B cell (primary cell): ENCODE results near the gene KRTAP10-12. TPM values are rescaled to one million over a fixed set of nuclear protein-coding genes. Genes with fewer than 3 reads are reported as not detected.

Experiments
- ATAC-seq: fragments of 200-7000 bp; cut with Tn5 transposase; one replicate; pipeline ENCODE4 v1.10.0; 2021; ENCODE audit warnings: low read depth, mild to moderate bottlenecking, moderate number of reproducible peaks, moderate library complexity
- CTCF ChIA-PET: fragments of 350-600 bp; sonication (Branson Sonifier 250); formaldehyde crosslinking; loops from one replicate; lab custom pipeline; 2021; ENCODE audit warnings: antibody characterized with exemption, inconsistent platforms; lab: Charles Lee
- POLR2A ChIA-PET: fragments of 350-600 bp; sonication (Branson Sonifier 250); formaldehyde crosslinking; loops from one replicate; lab custom pipeline; 2021; ENCODE audit warnings: antibody characterized with exemption; lab: Charles Lee
- DNase-seq: peaks from one replicate; pipeline ENCODE4 v3.0.0; 2013
- H2AFZ ChIP-seq: 2 replicates; pipeline ENCODE4 v1.6.1; 2012; ENCODE audit warnings: mild to moderate bottlenecking, low read depth, low read length; ENCODE audit not compliant: insufficient read depth, poor library complexity, severe bottlenecking
- H3K27ac ChIP-seq, 2 donors: 1 replicate in 1 of 2; 2 replicates in 1 of 2; pipeline ENCODE4 v1.5.1; 2012 to 2013; ENCODE audit warnings: low read length in 2 of 2, mild to moderate bottlenecking in 2 of 2, moderate library complexity in 1 of 2
- H3K27me3 ChIP-seq, 4 experiments: fragments of 200-600 bp in 1 of 4; sonication (generic) in 1 of 4; replicated peaks in 1 of 4; 1 replicate in 2 of 4; 2 replicates in 2 of 4; pipeline versions ENCODE4 v1.6.1 to v1.7.0; 2013 to 2016; ENCODE audit warnings: low read length in 3 of 4, mild to moderate bottlenecking in 2 of 4, mixed read lengths in 1 of 4, moderate library complexity in 1 of 4; ENCODE audit not compliant: insufficient read depth in 4 of 4, control insufficient read depth in 3 of 4; ENCODE audit errors: control extremely low read depth in 1 of 4
- H3K36me3 ChIP-seq, 2 experiments: replicated peaks in 1 of 2; 1 replicate in 1 of 2; 2 replicates in 1 of 2; pipeline versions ENCODE4 v1.6.1 to v1.7.1; 2013; ENCODE audit warnings: low read length in 1 of 2; ENCODE audit not compliant: insufficient read depth in 2 of 2, control insufficient read depth in 1 of 2; ENCODE audit errors: control extremely low read depth in 1 of 2, extremely low read depth in 1 of 2
- H3K4me1 ChIP-seq, 2 donors: fragments of 200-600 bp in 1 of 2; sonication (generic) in 1 of 2; 1 replicate in 1 of 2; 2 replicates in 1 of 2; pipeline versions ENCODE4 v1.5.1 to v1.6.1; 2013 to 2017; ENCODE audit warnings: low read length in 2 of 2; ENCODE audit not compliant: control insufficient read depth in 2 of 2, insufficient read depth in 2 of 2
- H3K4me2 ChIP-seq: replicated peaks from 2 replicates; pipeline ENCODE3; 2012; ENCODE audit warnings: mild to moderate bottlenecking, low read depth, low read length; ENCODE audit not compliant: poor library complexity, severe bottlenecking
- H3K4me3 ChIP-seq, 5 experiments: fragments of 200-600 bp in 1 of 5; sonication (generic) in 1 of 5; 1 replicate in 3 of 5; 2 replicates in 2 of 5; pipeline versions ENCODE4 v1.5.1 to v1.7.0; 2011 to 2016; ENCODE audit warnings: low read length in 4 of 5, mild to moderate bottlenecking in 4 of 5, low read depth in 2 of 5, control low read depth in 1 of 5, moderate library complexity in 1 of 5; ENCODE audit not compliant: insufficient read depth in 1 of 5; ENCODE audit errors: control extremely low read depth in 1 of 5, extremely low read depth in 1 of 5
- H3K79me2 ChIP-seq: fragments of 200-600 bp; sonication (generic); one replicate; pipeline ENCODE4 v1.6.0; 2016; ENCODE audit warnings: low read length; ENCODE audit not compliant: control insufficient read depth, insufficient read depth
- H3K9ac ChIP-seq: fragments of 200-600 bp; sonication (generic); 2 replicates; pipeline ENCODE4 v1.6.1; 2017; ENCODE audit warnings: mild to moderate bottlenecking, low read length, moderate library complexity
- H3K9me3 ChIP-seq, 3 donors: one replicate each; pipeline versions ENCODE4 v1.6.1 to v1.7.1; 2013; ENCODE audit warnings: low read length in 2 of 3; ENCODE audit not compliant: control insufficient read depth in 2 of 3, insufficient read depth in 1 of 3; ENCODE audit errors: control extremely low read depth in 1 of 3
- H4K20me1 ChIP-seq: 2 replicates; pipeline ENCODE4 v1.6.0; 2012; ENCODE audit warnings: mild to moderate bottlenecking, low read length; ENCODE audit not compliant: insufficient read depth, control insufficient read depth, poor library complexity, severe bottlenecking
- H3K27ac Mint-ChIP-seq: one replicate; pipeline ENCODE4 v1.8.0; 2021; ENCODE audit warnings: mixed read lengths
- H3K27me3 Mint-ChIP-seq: one replicate; pipeline ENCODE4 v1.8.0; 2021; ENCODE audit warnings: mixed read lengths
- H3K4me1 Mint-ChIP-seq: one replicate; pipeline ENCODE4 v1.8.0; 2021; ENCODE audit warnings: mixed read lengths
- H3K4me3 Mint-ChIP-seq: one replicate; pipeline ENCODE4 v1.8.0; 2021; ENCODE audit warnings: mixed read lengths
- H3K9me3 Mint-ChIP-seq: one replicate; pipeline ENCODE4 v1.8.0; 2022; ENCODE audit warnings: mixed read lengths; ENCODE audit not compliant: insufficient read depth
- CTCF ChIP-seq: fragments of 200-600 bp; IDR thresholded peaks from one replicate; pipeline ENCODE4 v1.8.0; 2022; ENCODE audit warnings: antibody characterized with exemption, mild to moderate bottlenecking
- EZH2 ChIP-seq: IDR thresholded peaks from 2 replicates; pipeline ENCODE4 v1.6.1; 2012; ENCODE audit warnings: borderline replicate concordance, low read depth, mild to moderate bottlenecking, moderate library complexity, low read length; ENCODE audit not compliant: insufficient read depth, poor library complexity, severe bottlenecking
- WGBS: methylation state at CpG from one replicate; pipeline ENCODE4 v1.1.5; 2013; ENCODE audit warnings: missing lambda C conversion rate; ENCODE audit not compliant: insufficient coverage; 5-methylcytosine and 5-hydroxymethylcytosine counted together
- intact Hi-C: fragments of 100-400 bp; cut with micrococcal nuclease; formaldehyde crosslinking; loops from one replicate; pipeline ENCODE4 v1.10.0; 2022
- polyA plus RNA-seq: library from polyadenylated mRNA; depleted of rRNA; stranded (reverse); fragments of >200 nt; gene quantifications from 2 replicates; pipeline ENCODE4 v1.2.3, GENCODE V29; 2012
- total RNA-seq, 2 donors: library from RNA; stranded (reverse); fragments of 120-200 nt in 1 of 2; gene quantifications; 1 replicate in 1 of 2; 2 replicates in 1 of 2; pipeline versions ENCODE4 v1.2.3 to v1.2.4, GENCODE V29; 2013 to 2022

The KRTAP10-12 gene
- total and polyA plus RNA-seq, 2 donors (not counting 1 experiment from before 2014, with no cell fraction given): not detected

DNA sequence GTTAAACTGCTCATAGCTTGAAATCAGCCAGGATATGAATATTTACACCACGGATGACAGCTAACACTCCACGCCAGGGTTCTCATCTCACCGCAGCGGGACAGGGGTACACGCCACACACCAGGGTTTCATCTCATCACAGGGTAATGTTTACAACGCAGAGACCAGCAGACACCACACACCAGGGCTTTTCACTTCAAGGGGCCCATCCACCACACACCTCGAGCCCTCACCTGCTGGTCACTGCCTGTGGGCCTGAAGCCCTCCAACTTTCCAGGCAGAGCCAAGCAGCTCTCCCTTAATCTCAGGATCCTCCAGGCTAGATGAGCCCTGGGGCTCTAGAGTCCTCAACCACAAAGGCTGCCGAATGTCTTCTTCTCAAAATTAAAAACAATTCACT lies 1.3 kb upstream of the KRTAP10-12 start:
- ChIA-PET CTCF (no interaction called here), POLR2A (no interaction called here)
- H2AFZ ChIP-seq: no peak overlapping the region
- no peak overlapping the region for H3K4me3 ChIP-seq
- ATAC-seq (no peak), DNase-seq (no peak)
- 82% methylated on average over 8 of the region's 8 CpGs for WGBS
- no peaks in the 10 kb centered on the region for H3K79me2 ChIP-seq
- Mint-ChIP-seq H3K27ac (no peak overlapping the region), H3K4me1 (no peaks in the 10 kb centered on the region), H3K4me3 (no peak overlapping the region), H3K27me3 (peaks cover 49% of the 10 kb centered on the region), H3K9me3 (peaks cover 12% of the 10 kb centered on the region)
- no peaks in the 10 kb centered on the region for H3K36me3 ChIP-seq
- TF ChIP-seq EZH2 (no peak), CTCF (no peak)
- no peak overlapping the region for H3K9ac ChIP-seq
- intact Hi-C loops: no loop called here
- H3K9me3 ChIP-seq: peaks cover 4 to 10% (median 8%) of the 10 kb centered on the region in 3 donors
- H3K4me1 ChIP-seq: no peaks in the 10 kb centered on the region
- no peaks in the 10 kb centered on the region for H4K20me1 ChIP-seq
- no peak overlapping the region for H3K4me2 ChIP-seq
- H3K27ac ChIP-seq: no peak overlapping the region
- peaks cover 0 to 20% (median 8%) of the 10 kb centered on the region in 4 experiments for H3K27me3 ChIP-seq

DNA sequence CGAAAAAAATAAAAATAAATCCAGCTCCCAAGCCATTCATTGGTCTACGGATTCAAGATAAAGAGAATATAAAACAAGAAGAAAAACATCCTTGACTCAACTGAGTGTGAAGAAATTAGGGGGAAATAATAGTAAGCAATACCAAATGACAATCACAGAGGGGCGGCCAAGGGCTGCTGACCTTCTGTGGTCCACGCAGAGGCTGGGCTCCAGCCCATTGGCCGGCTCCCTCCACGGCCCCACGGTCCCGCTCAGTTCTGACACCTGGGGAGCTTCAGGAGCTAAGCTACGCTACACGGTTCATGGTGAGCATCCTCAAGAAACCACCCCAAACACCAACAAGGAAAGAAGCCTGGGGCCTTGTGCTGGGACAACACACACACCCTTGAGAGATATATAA lies 400 bp upstream of the KRTAP10-12 start:
- H3K27ac Mint-ChIP-seq: no peak overlapping the region
- intact Hi-C loops: no loop called here
- CTCF ChIA-PET: no interaction called here

More for the DNA sequence above, 400 bp upstream of the KRTAP10-12 start:
- no peaks in the 10 kb centered on the region for H3K4me1 ChIP-seq
- H2AFZ ChIP-seq: no peak overlapping the region
- peaks cover 4 to 10% (median 8%) of the 10 kb centered on the region in 3 donors for H3K9me3 ChIP-seq
- WGBS: 100% methylated on average over 1 of the region's 10 CpGs
- no peaks in the 10 kb centered on the region for H3K36me3 ChIP-seq
- no peaks in the 10 kb centered on the region for H4K20me1 ChIP-seq
- H3K9me3 Mint-ChIP-seq: peaks cover 12% of the 10 kb centered on the region
- TF ChIP-seq EZH2: no peak
- no peak for TF ChIP-seq CTCF
- H3K4me3 ChIP-seq: no peak overlapping the region
- DNase-seq: no peak
- H3K9ac ChIP-seq: no peak overlapping the region
- H3K27me3 ChIP-seq: peaks cover 0 to 29% (median 8%) of the 10 kb centered on the region in 4 experiments
- no peak overlapping the region for H3K4me3 Mint-ChIP-seq
- ATAC-seq: no peak
- no peaks in the 10 kb centered on the region for H3K79me2 ChIP-seq
- H3K27ac ChIP-seq: no peak overlapping the region
- no peak overlapping the region for H3K4me2 ChIP-seq
- POLR2A ChIA-PET: no interaction called here
- no peaks in the 10 kb centered on the region for H3K4me1 Mint-ChIP-seq
- peaks cover 52% of the 10 kb centered on the region for H3K27me3 Mint-ChIP-seq
